ENCODE measurements around the gene SEC63.
"Not testable (repeated sequence)": the region's sequence is repeated elsewhere in the genome, so short reads cannot be mapped to it uniquely, and the experiment has no call there.

SEC63 gene

DNA sequence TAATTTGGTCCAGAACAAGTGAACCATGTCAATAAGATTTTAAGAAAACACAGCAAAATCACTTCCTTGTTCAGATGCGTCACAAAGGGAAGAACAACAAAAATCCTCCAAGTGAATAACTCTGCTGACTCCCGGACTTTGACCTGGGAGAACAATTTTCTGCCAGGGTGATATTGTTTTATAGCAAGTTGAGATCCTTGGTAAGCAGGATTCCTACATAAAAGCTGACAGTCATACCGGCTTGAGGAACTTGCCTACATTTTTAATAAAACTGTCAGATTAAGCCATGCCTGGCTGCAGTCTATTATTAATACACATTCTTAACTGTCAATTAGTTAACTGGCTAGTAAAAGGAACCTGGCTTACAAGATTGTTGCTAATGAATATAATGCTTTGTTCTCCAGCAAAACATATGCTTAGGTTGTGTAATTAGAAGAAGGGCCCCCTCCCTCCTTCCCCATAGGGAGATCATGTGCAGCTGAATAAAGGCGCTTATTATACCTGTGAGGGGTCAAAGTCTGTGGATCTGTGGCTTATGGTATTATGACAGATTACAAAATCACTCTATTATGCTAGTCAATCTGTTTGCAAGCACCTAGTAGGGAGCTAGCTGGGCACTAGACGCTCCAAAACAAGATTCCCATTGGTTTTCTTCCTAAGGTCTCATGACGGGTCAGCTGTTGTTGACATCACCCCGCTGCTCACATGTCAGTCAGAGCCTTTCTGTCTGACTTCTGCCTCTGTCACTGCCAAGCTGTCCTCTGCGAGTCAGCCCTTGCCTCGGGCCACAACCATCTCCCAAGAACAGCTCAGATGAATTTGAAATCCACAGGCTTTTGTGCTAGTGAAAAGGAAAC, 44.6 kb upstream of the SEC63 start:
- Histone ChIP-seq H3K4me3 (ENCODE audit: low read length) (no peak overlapping the region), H3K4me1 (ENCODE audit: low read length) (peaks cover 6% of the 10 kb centered on the region), H3K27ac (ENCODE audit: low read length) (no peak overlapping the region), H3K79me2 (ENCODE audit: low read length) (no peaks in the 10 kb centered on the region), H3K27me3 (ENCODE audit: low read depth, low read length) (no peaks in the 10 kb centered on the region), H3K36me3 (replicated peaks; ENCODE audit: low read depth, low read length) (no peaks in the 10 kb centered on the region), H3K9me3 (ENCODE audit: insufficient read depth, low read length) (no peaks in the 10 kb centered on the region), H4K20me1 (ENCODE audit: insufficient read depth, low read length) (no peaks in the 10 kb centered on the region), H3K4me2 (ENCODE audit: low read length) (peak overlapping the region; percentile 26; the same call in 1 of the 2 replicates), H3K9ac (ENCODE audit: low read length) (no peak overlapping the region), H2AFZ (ENCODE audit: low read depth, low read length) (peak overlapping the region; percentile 88)
- no peak for TF ChIP-seq CTCF (IDR thresholded peaks at IDR 0.05; ENCODE audit: low read depth, low read length)
- TF ChIP-seq EZH2phosphoT487 (IDR thresholded peaks at IDR 0.05; ENCODE audit: low read depth), result no peak

DNA sequence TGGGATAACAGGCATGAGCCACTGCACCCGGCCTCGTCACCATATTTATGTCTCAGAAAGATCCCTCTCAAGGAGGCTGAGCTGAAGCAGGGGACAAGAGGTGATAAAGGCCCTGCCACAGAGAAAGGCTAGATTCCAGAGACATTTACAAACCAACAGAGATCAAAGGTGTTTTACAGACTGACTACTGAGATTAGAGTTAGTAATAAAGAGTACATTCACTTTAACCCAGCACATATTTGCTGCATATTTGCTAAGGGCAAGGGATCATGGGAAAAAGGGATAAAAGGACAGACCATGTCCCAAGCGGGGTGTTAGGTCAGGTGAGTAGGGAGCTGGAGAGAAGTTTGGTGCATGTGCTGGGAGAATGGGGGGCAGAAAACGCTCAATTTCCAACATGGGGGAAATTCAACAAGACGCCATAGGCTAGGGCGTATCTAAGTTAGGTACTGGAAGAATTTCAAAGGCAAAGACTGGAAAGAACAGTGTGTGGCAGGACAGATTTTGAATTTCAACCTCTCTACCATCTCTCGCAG, 43.8 kb upstream of the SEC63 start:
- Histone ChIP-seq H2AFZ (ENCODE audit: low read depth, low read length) (peak overlapping the region; percentile 88; the same call in 1 of the 2 replicates), H3K36me3 (replicated peaks; ENCODE audit: low read depth, low read length) (no peaks in the 10 kb centered on the region), H3K9me3 (ENCODE audit: insufficient read depth, low read length) (no peaks in the 10 kb centered on the region), H3K4me2 (ENCODE audit: low read length) (0 out of 2 replicates have a peak overlapping the region, but pooled peaks have one; percentile 26), H3K4me1 (ENCODE audit: low read length) (peaks cover 6% of the 10 kb centered on the region), H3K9ac (ENCODE audit: low read length) (no peak overlapping the region), H3K27ac (ENCODE audit: low read length) (no peak overlapping the region), H3K79me2 (ENCODE audit: low read length) (no peaks in the 10 kb centered on the region), H4K20me1 (ENCODE audit: insufficient read depth, low read length) (no peaks in the 10 kb centered on the region), H3K4me3 (ENCODE audit: low read length) (no peak overlapping the region), H3K27me3 (ENCODE audit: low read depth, low read length) (no peaks in the 10 kb centered on the region)
- TF ChIP-seq CTCF (IDR thresholded peaks at IDR 0.05; ENCODE audit: low read depth, low read length) (no peak), EZH2phosphoT487 (IDR thresholded peaks at IDR 0.05; ENCODE audit: low read depth) (no peak)

- H3K79me2 ChIP-seq (ENCODE audit: low read length); H4K20me1 ChIP-seq (ENCODE audit: insufficient read depth, low read length): not testable (repeated sequence)
Observed at GRCh38 chr6:108000259-108000658, 42.3 kb upstream of the SEC63 start.

GRCh38 chr6:107999341-107999740, 41.3 kb upstream of the SEC63 start:
- H3K4me1 ChIP-seq (ENCODE audit: low read length), result peaks cover 6% of the 10 kb centered on the region
- H3K4me2 ChIP-seq (ENCODE audit: low read length), result no peak overlapping the region
- no peaks in the 10 kb centered on the region for H4K20me1 ChIP-seq (ENCODE audit: insufficient read depth, low read length)
- no peak overlapping the region for H2AFZ ChIP-seq (ENCODE audit: low read depth, low read length)
- no peak overlapping the region for H3K9ac ChIP-seq (ENCODE audit: low read length)
- H3K79me2 ChIP-seq (ENCODE audit: low read length), result no peaks in the 10 kb centered on the region
- H3K27ac ChIP-seq (ENCODE audit: low read length), result no peak overlapping the region
- no peaks in the 10 kb centered on the region for H3K9me3 ChIP-seq (ENCODE audit: insufficient read depth, low read length)
- no peak overlapping the region for H3K4me3 ChIP-seq (ENCODE audit: low read length)
- no peaks in the 10 kb centered on the region for H3K27me3 ChIP-seq (ENCODE audit: low read depth, low read length)
- TF ChIP-seq EZH2phosphoT487 (IDR thresholded peaks at IDR 0.05; ENCODE audit: low read depth) (no peak), CTCF (IDR thresholded peaks at IDR 0.05; ENCODE audit: low read depth, low read length) (no peak)
- H3K36me3 ChIP-seq (replicated peaks; ENCODE audit: low read depth, low read length), result no peaks in the 10 kb centered on the region

More at GRCh38 chr6:108000259-108000658, 42.3 kb upstream of the SEC63 start:
- not testable (repeated sequence) for H2AFZ ChIP-seq (ENCODE audit: low read depth, low read length); H3K4me2 ChIP-seq (ENCODE audit: low read length); H3K27me3 ChIP-seq (ENCODE audit: low read depth, low read length); H3K27ac ChIP-seq (ENCODE audit: low read length); H3K9ac ChIP-seq (ENCODE audit: low read length); H3K4me3 ChIP-seq (ENCODE audit: low read length); H3K36me3 ChIP-seq (replicated peaks; ENCODE audit: low read depth, low read length); H3K9me3 ChIP-seq (ENCODE audit: insufficient read depth, low read length); H3K4me1 ChIP-seq (ENCODE audit: low read length)

Data from OCI-LY3 (cell line).